OCI-LY7 (cell line): ENCODE results near the gene TRIM41.

ENCODE experiments used
- EZH2phosphoT487 ChIP-seq: fragments of 200-600 bp; sonication (generic); IDR thresholded peaks from 2 replicates; pipeline ENCODE4 v1.6.1; 2018; ENCODE audit warnings: low read depth, borderline replicate concordance, mild to moderate bottlenecking, mixed run types, antibody characterized with exemption, low read length, moderate library complexity, mixed read lengths
- TF ChIP-seq, protein P1 (sequence below): fragments of 200-600 bp; sonication (generic); conservative IDR thresholded peaks from 2 replicates; pipeline ENCODE4 v1.5.1; 2014; ENCODE audit warnings: mild to moderate bottlenecking, antibody characterized with exemption, low read length, moderate library complexity, mixed read lengths

DNA sequence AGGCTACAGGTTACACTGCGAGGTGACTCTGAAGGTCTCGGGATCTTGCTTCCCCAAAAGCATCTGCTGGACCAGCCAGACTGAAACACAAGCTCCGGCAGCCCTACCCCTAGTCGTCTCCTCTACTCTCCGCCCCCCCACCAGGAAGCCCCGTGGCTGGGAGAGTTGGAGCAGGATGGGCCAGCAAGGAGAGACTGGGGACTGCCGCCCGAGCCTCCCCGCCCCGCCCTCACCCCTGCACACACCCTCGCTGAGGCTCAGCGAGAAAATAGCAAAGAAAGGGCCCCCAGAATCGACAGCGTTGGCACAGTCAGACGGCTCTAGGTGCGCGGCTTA lies 19.3 kb upstream of the TRIM41 start:
- TF ChIP-seq, protein P1, sequence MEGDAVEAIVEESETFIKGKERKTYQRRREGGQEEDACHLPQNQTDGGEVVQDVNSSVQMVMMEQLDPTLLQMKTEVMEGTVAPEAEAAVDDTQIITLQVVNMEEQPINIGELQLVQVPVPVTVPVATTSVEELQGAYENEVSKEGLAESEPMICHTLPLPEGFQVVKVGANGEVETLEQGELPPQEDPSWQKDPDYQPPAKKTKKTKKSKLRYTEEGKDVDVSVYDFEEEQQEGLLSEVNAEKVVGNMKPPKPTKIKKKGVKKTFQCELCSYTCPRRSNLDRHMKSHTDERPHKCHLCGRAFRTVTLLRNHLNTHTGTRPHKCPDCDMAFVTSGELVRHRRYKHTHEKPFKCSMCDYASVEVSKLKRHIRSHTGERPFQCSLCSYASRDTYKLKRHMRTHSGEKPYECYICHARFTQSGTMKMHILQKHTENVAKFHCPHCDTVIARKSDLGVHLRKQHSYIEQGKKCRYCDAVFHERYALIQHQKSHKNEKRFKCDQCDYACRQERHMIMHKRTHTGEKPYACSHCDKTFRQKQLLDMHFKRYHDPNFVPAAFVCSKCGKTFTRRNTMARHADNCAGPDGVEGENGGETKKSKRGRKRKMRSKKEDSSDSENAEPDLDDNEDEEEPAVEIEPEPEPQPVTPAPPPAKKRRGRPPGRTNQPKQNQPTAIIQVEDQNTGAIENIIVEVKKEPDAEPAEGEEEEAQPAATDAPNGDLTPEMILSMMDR, result no peak
- no peak for TF ChIP-seq EZH2phosphoT487
